Measurements from ENCODE around the gene CST3. TPM values are rescaled to one million over a fixed set of nuclear protein-coding genes. Genes with fewer than 3 reads are reported as not detected.

CST3 gene
- total RNA-seq, 2 donors from 2014 or later, result 131 to 177 TPM

GRCh38 chr20:23656372-23656771 is 18.6 kb upstream of the CST3 start:
- no peak overlapping the region for H3K4me3 ChIP-seq (ENCODE audit: low read length)
- no peaks in the 10 kb centered on the region for H3K27me3 ChIP-seq (ENCODE audit: control insufficient read depth, insufficient read depth, low read length, poor library complexity, severe bottlenecking)
- Mint-ChIP-seq H3K27me3 (ENCODE audit: insufficient read depth) (no peaks in the 10 kb centered on the region), H3K27ac (no peak overlapping the region), H3K4me1 (peaks cover 43% of the 10 kb centered on the region), H3K36me3 (ENCODE audit: low read depth) (peaks cover 4% of the 10 kb centered on the region), H3K4me3 (no peak overlapping the region), H3K9me3 (no peaks in the 10 kb centered on the region)
- 82 to 89% methylated on average over 8 to 10 of the region's 10 CpGs for WGBS, 2 experiments (ENCODE audit: insufficient coverage in 1 of 2, insufficient read length in 1 of 2)
- H3K9me3 ChIP-seq (ENCODE audit: control insufficient read depth, low read length), result no peaks in the 10 kb centered on the region
- H3K9ac ChIP-seq (ENCODE audit: extremely low read depth, low read length, poor library complexity, severe bottlenecking), result no peak overlapping the region
- H3K27ac ChIP-seq (ENCODE audit: low read depth, low read length), result no peak overlapping the region
- no peak for TF ChIP-seq CTCF (conservative IDR thresholded peaks at IDR 0.05)
- H3K4me1 ChIP-seq (ENCODE audit: control insufficient read depth, insufficient read depth, low read length), result peaks cover 18% of the 10 kb centered on the region
- DNase-seq, result peak; percentile 46
- no peaks in the 10 kb centered on the region for H3K36me3 ChIP-seq (ENCODE audit: control insufficient read depth, insufficient read depth, low read length)

- Histone ChIP-seq H3K4me3 (ENCODE audit: low read length) (no peak overlapping the region), H3K36me3 (ENCODE audit: control insufficient read depth, insufficient read depth, low read length) (no peaks in the 10 kb centered on the region), H3K27ac (ENCODE audit: low read depth, low read length) (no peak overlapping the region), H3K4me1 (ENCODE audit: control insufficient read depth, insufficient read depth, low read length) (peaks cover 13% of the 10 kb centered on the region), H3K9ac (ENCODE audit: extremely low read depth, low read length, poor library complexity, severe bottlenecking) (no peak overlapping the region), H3K27me3 (ENCODE audit: control insufficient read depth, insufficient read depth, low read length, poor library complexity, severe bottlenecking) (no peaks in the 10 kb centered on the region), H3K9me3 (ENCODE audit: control insufficient read depth, low read length) (no peaks in the 10 kb centered on the region)
- Mint-ChIP-seq H3K27ac (no peak overlapping the region), H3K9me3 (no peaks in the 10 kb centered on the region), H3K4me1 (peaks cover 36% of the 10 kb centered on the region), H3K27me3 (ENCODE audit: insufficient read depth) (no peaks in the 10 kb centered on the region), H3K4me3 (no peak overlapping the region), H3K36me3 (ENCODE audit: low read depth) (peaks cover 4% of the 10 kb centered on the region)
- 89 to 90% methylated on average over 10 to 23 of the region's 23 CpGs for WGBS, 2 experiments (ENCODE audit: insufficient coverage in 1 of 2, insufficient read length in 1 of 2)
- TF ChIP-seq CTCF (conservative IDR thresholded peaks at IDR 0.05), result no peak
- no peak for DNase-seq
Measured at GRCh38 chr20:23655491-23656211, 17.9 kb upstream of the CST3 start.

GRCh38 chr20:23654717-23655116 is 17.0 kb upstream of the CST3 start:
- Mint-ChIP-seq H3K27me3 (ENCODE audit: insufficient read depth) (no peaks in the 10 kb centered on the region), H3K36me3 (ENCODE audit: low read depth) (peaks cover 4% of the 10 kb centered on the region), H3K4me1 (peaks cover 27% of the 10 kb centered on the region), H3K4me3 (no peak overlapping the region), H3K27ac (no peak overlapping the region), H3K9me3 (no peaks in the 10 kb centered on the region)
- peak; percentile 7 for DNase-seq
- no peaks in the 10 kb centered on the region for H3K9me3 ChIP-seq (ENCODE audit: control insufficient read depth, low read length)
- H3K9ac ChIP-seq (ENCODE audit: extremely low read depth, low read length, poor library complexity, severe bottlenecking), result no peak overlapping the region
- H3K4me1 ChIP-seq (ENCODE audit: control insufficient read depth, insufficient read depth, low read length), result peaks cover 12% of the 10 kb centered on the region
- H3K4me3 ChIP-seq (ENCODE audit: low read length), result no peak overlapping the region
- no peak overlapping the region for H3K27ac ChIP-seq (ENCODE audit: low read depth, low read length)
- H3K27me3 ChIP-seq (ENCODE audit: control insufficient read depth, insufficient read depth, low read length, poor library complexity, severe bottlenecking), result no peaks in the 10 kb centered on the region
- WGBS, 2 experiments (ENCODE audit: insufficient coverage in 1 of 2, insufficient read length in 1 of 2), result 88 to 100% methylated on average over 2 to 4 of the region's 4 CpGs
- H3K36me3 ChIP-seq (ENCODE audit: control insufficient read depth, insufficient read depth, low read length), result no peaks in the 10 kb centered on the region
- no peak for TF ChIP-seq CTCF (conservative IDR thresholded peaks at IDR 0.05)
